ENCODE measurements around the gene HHATL. TPM values are rescaled to one million over a fixed set of nuclear protein-coding genes. Genes with fewer than 3 reads are reported as not detected.

Gene HHATL
- total RNA-seq, 1 donor from 2014 or later: 552 TPM

DNA sequence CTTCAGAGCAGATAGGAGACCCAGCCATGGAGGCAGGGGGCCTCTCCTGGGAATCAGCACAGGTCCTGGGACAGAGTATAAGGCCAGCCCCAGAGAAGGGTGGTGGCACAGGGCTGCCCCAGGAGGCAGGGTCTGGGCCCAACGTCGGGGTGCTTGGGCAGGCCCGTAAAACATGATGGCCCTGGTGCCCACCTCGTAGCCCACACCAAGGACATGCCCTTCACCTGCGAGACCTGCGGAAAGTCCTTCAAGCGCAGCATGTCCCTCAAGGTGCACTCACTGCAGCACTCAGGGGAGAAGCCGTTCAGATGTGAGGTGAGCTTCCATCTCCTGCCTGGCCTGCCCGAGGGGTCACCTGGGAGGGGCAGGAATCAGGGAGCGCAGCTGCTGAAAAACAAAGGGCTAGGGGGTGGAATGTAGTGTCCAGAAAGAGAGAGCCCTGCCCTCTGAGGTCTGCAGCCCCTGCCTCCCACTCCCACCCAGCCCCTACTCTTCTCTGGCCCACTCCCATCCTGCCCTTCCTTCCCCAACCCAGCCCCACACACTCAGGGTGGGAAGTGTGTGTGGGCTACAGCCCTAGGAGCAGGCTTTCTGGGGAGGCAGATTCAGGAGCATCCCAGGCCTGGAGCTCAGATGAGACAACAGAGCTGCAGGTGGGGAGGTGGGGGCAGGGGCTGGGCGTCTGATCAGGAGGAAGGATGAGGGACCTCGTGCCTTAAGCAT lies 39.6 kb downstream of the HHATL start:
- Histone ChIP-seq H3K36me3 (peaks cover 15% of the 10 kb centered on the region), H3K4me3 (no peak overlapping the region), H3K27ac (replicated peaks) (no peak overlapping the region), H3K9me3 (replicated peaks) (no peaks in the 10 kb centered on the region), H3K27me3 (ENCODE audit: low read depth) (no peaks in the 10 kb centered on the region), H3K4me1 (peaks cover 68% of the 10 kb centered on the region)
- intact Hi-C loops (cut with micrococcal nuclease): no loop called here
- no peak for DNase-seq
- TF ChIP-seq, protein P1, sequence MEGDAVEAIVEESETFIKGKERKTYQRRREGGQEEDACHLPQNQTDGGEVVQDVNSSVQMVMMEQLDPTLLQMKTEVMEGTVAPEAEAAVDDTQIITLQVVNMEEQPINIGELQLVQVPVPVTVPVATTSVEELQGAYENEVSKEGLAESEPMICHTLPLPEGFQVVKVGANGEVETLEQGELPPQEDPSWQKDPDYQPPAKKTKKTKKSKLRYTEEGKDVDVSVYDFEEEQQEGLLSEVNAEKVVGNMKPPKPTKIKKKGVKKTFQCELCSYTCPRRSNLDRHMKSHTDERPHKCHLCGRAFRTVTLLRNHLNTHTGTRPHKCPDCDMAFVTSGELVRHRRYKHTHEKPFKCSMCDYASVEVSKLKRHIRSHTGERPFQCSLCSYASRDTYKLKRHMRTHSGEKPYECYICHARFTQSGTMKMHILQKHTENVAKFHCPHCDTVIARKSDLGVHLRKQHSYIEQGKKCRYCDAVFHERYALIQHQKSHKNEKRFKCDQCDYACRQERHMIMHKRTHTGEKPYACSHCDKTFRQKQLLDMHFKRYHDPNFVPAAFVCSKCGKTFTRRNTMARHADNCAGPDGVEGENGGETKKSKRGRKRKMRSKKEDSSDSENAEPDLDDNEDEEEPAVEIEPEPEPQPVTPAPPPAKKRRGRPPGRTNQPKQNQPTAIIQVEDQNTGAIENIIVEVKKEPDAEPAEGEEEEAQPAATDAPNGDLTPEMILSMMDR (IDR thresholded peaks at IDR 0.05; ENCODE audit: borderline replicate concordance): no peak

DNA sequence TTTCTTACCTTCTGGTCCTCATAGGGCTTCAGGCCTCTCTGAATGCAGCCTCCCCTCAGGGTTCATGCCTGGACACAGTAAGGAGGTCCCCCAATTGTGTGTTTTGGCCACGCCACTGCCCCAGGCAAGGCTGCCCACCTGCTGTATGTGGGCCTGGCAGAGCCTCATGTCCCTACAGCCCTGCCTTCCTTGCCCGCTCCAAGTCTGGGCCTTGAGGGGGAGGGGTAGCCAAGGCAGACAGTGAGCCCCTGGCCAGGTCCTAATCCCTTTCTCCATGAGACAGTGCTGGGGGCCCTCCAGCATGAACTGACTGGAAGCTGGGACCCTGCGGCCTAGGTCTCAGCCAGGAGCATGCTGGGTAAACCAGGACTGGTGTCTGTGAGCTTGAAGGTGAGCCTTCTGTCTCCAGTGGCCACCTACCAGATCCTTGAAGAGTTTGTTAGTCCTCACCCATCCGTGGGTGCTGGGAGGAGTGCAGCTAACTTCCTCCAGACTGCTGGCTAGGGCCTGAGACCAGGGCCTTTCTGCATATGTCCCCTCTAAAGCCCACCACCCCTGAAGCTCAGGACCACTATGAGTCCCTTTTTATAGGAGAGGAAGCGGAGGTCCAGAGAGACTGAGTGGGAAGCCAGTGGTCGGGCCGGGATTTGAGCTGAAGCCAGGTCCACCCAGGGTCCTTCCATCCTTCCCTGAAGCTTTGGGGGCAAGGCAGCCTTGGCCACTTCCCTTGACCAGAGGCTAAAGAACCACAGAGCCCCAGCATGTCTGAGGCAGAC lies 40.4 kb downstream of the HHATL start:
- Histone ChIP-seq H3K27ac (replicated peaks) (peak overlapping the region; percentile 96), H3K4me3 (no peak overlapping the region), H3K9me3 (replicated peaks) (no peaks in the 10 kb centered on the region), H3K27me3 (ENCODE audit: low read depth) (no peaks in the 10 kb centered on the region), H3K4me1 (peaks cover 63% of the 10 kb centered on the region), H3K36me3 (peaks cover 15% of the 10 kb centered on the region)
- DNase-seq: no peak
- intact Hi-C loops (cut with micrococcal nuclease): no loop called here
- TF ChIP-seq, protein P1 (IDR thresholded peaks at IDR 0.05; ENCODE audit: borderline replicate concordance): no peak

DNA sequence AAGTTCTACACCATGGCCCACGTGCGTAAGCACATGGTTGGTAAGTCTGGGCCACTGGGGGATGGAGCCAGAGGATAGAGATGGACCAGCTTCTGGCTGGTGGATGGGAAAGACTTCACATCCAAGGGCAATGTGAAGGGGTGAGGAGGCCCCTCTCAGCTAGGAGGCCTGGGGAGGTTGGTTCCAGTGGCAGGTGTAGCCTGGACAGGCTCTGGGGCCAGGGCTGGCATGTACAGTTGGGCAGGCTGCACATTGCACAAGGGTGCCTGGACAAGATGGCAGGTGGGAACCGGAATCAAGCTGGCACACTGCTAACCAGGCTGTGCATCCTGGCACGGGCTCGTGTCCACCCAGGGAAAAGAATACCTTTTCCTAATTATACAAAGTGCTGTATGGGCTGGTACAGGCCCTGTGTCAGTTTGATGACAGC lies 41.0 kb downstream of the HHATL start:
- no peak overlapping the region for H3K4me3 ChIP-seq
- H3K27me3 ChIP-seq (ENCODE audit: low read depth): no peaks in the 10 kb centered on the region
- peak overlapping the region; percentile 96 for H3K27ac ChIP-seq (replicated peaks)
- H3K4me1 ChIP-seq: peaks cover 60% of the 10 kb centered on the region
- no peaks in the 10 kb centered on the region for H3K9me3 ChIP-seq (replicated peaks)
- TF ChIP-seq, protein P1 (IDR thresholded peaks at IDR 0.05; ENCODE audit: borderline replicate concordance): no peak
- intact Hi-C loops (cut with micrococcal nuclease): no loop called here
- peaks cover 15% of the 10 kb centered on the region for H3K36me3 ChIP-seq
- no peak for DNase-seq

DNA sequence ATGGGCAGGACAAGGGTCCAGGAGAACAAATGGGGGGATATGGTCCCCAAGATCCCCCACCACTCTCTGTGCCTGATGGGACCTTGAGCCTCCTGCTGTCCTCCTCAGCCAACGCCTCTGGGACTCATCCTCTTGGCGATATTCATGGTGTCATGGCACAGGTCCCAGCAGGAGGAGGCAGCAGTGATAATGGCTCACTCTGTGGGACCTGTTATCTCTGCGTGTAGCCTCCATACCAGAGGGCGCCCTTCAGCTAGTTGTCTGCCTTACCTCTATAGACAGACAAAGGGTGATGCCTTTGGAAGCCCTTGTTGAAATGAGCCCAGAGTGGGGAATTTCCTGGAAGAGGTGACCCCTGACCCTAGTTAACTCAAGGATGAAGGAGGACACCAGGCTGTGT lies 41.7 kb downstream of the HHATL start:
- H3K4me1 ChIP-seq: peaks cover 60% of the 10 kb centered on the region
- peak overlapping the region; percentile 96 for H3K27ac ChIP-seq (replicated peaks)
- H3K4me3 ChIP-seq: no peak overlapping the region
- TF ChIP-seq, protein P1 (IDR thresholded peaks at IDR 0.05; ENCODE audit: borderline replicate concordance): peak; percentile 26
- H3K9me3 ChIP-seq (replicated peaks): no peaks in the 10 kb centered on the region
- no peaks in the 10 kb centered on the region for H3K27me3 ChIP-seq (ENCODE audit: low read depth)
- no peak for DNase-seq
- intact Hi-C loops (cut with micrococcal nuclease): no loop called here
- H3K36me3 ChIP-seq: peaks cover 15% of the 10 kb centered on the region

DNA sequence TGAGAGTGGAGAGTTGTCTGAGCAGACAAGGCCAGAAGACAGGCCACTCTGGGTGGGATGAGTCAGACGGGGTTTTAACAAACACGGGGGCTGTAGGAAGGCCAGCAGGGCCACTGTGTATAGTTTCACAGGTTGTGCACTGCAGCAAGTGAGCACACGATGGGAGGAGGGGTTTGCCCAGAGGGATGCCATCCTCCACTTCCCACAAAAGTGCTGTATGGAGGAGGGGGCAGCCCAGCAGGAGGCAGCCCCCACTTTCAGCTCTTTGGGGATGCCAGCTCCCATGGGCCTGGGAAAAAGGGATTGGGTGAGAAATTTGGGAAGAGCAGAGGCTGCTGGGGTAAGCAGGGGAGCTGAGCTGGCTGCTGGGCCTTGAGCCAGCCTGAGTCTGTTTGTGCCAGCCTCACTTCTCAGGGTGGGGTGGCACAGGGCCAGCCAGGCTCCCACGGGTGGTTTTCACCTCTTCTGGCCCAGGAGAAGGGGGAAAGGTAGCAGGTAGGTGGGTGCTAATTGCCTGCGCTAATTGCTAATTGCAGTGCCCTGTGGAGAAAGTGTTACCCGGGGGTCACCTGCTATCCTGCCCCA lies 42.4 kb downstream of the HHATL start:
- Histone ChIP-seq H3K27me3 (ENCODE audit: low read depth) (no peaks in the 10 kb centered on the region), H3K36me3 (peaks cover 15% of the 10 kb centered on the region), H3K27ac (replicated peaks) (peak overlapping the region; percentile 96), H3K9me3 (replicated peaks) (no peaks in the 10 kb centered on the region), H3K4me1 (peaks cover 60% of the 10 kb centered on the region), H3K4me3 (no peak overlapping the region)
- TF ChIP-seq, protein P1 (IDR thresholded peaks at IDR 0.05; ENCODE audit: borderline replicate concordance): no peak
- intact Hi-C loops (cut with micrococcal nuclease): no loop called here
- DNase-seq: no peak
